GM12878 (cell line): Measurements from ENCODE around the gene RAD54L2. TPM values are rescaled to one million over a fixed set of nuclear protein-coding genes. Genes with fewer than 3 reads are reported as not detected.

Experiments used
- EP300 ChIP-seq, 2 experiments: fragments of 150-350 bp in 1 of 2; IDR thresholded peaks; 2 replicates each; pipeline ENCODE4 v1.6.1; 2011 to 2012; ENCODE audit warnings: low read depth in 2 of 2, low read length in 2 of 2, borderline replicate concordance in 1 of 2, improper control_type of control experiment in 1 of 2, inconsistent platforms in 1 of 2; ENCODE audit not compliant: control insufficient read depth in 1 of 2
- ETV6 ChIP-seq, 2 experiments: fragments of 450-650 bp in 1 of 2; IDR thresholded peaks in 1 of 2; conservative IDR thresholded peaks in 1 of 2; 2 replicates each; pipeline ENCODE4 v1.6.1; 2014; ENCODE audit warnings: antibody characterized with exemption in 1 of 2, borderline replicate concordance in 1 of 2, low read depth in 1 of 2, mild to moderate bottlenecking in 1 of 2, moderate library complexity in 1 of 2
- EZH2 ChIP-seq: IDR thresholded peaks from 2 replicates; pipeline ENCODE4 v1.6.1; 2012; ENCODE audit warnings: low read depth, mild to moderate bottlenecking, control low read depth, inconsistent platforms, low read length, borderline replicate concordance; ENCODE audit not compliant: control insufficient read depth
- FOS ChIP-seq: IDR thresholded peaks from 3 replicates; pipeline ENCODE4 v1.6.1; 2011; ENCODE audit warnings: borderline replicate concordance; ENCODE audit not compliant: insufficient read length; ENCODE audit errors: extremely low read depth
- FOXM1 ChIP-seq: IDR thresholded peaks from 2 replicates; pipeline ENCODE4 v1.6.1; 2012; ENCODE audit warnings: low read depth, mild to moderate bottlenecking, inconsistent platforms, low read length, moderate library complexity
- HCFC1 ChIP-seq: fragments of 150-350 bp; IDR thresholded peaks from 2 replicates; pipeline ENCODE4 v1.6.1; 2014; ENCODE audit warnings: low read length
- KAT2A ChIP-seq: conservative IDR thresholded peaks from 2 replicates; pipeline ENCODE4 v1.6.1; 2011; ENCODE audit warnings: low read depth, low read length; ENCODE audit not compliant: control insufficient read depth
- MAX ChIP-seq: IDR thresholded peaks from 2 replicates; pipeline ENCODE4 v1.6.1; 2012; ENCODE audit warnings: low read depth, low read length, improper control_type of control experiment
- MEF2B ChIP-seq: fragments of 450-650 bp; IDR thresholded peaks from 2 replicates; pipeline ENCODE4 v1.6.1; 2018; ENCODE audit warnings: mild to moderate bottlenecking, moderate library complexity; ENCODE audit not compliant: partially characterized antibody, poor library complexity, severe bottlenecking
- MLLT1 ChIP-seq: fragments of 450-650 bp; IDR thresholded peaks from 2 replicates; pipeline ENCODE4 v1.6.1; 2016; ENCODE audit warnings: mild to moderate bottlenecking
- MXI1 ChIP-seq: fragments of 150-350 bp; IDR thresholded peaks from 2 replicates; pipeline ENCODE4 v1.6.1; 2011; ENCODE audit warnings: low read depth, mild to moderate bottlenecking, inconsistent platforms, low read length, improper control_type of control experiment
- NBN ChIP-seq: fragments of 450-650 bp; IDR thresholded peaks from 2 replicates; pipeline ENCODE4 v1.6.1; 2016
- NFIC ChIP-seq: IDR thresholded peaks from 2 replicates; pipeline ENCODE4 v1.6.1; 2012; ENCODE audit warnings: low read depth, mild to moderate bottlenecking, inconsistent platforms, low read length, moderate library complexity
- RB1 ChIP-seq: fragments of 450-650 bp; formaldehyde crosslinking; IDR thresholded peaks from 2 replicates; pipeline ENCODE4 v1.6.1; 2017; ENCODE audit warnings: mild to moderate bottlenecking, borderline replicate concordance
- RUNX3 ChIP-seq: IDR thresholded peaks from 2 replicates; pipeline ENCODE4 v1.6.1; 2012; ENCODE audit warnings: low read length, inconsistent platforms
- SIX5 ChIP-seq: IDR thresholded peaks from 2 replicates; pipeline ENCODE4 v1.6.1; 2011; ENCODE audit warnings: mild to moderate bottlenecking, low read depth, low read length, moderate library complexity; ENCODE audit not compliant: severe bottlenecking
- SMAD1 ChIP-seq: fragments of 450-650 bp; IDR thresholded peaks from 2 replicates; pipeline ENCODE4 v1.6.1; 2018; ENCODE audit warnings: mild to moderate bottlenecking, low read depth; ENCODE audit not compliant: partially characterized antibody
- SMAD5 ChIP-seq: IDR thresholded peaks from 2 replicates; pipeline ENCODE4 v1.6.1; 2016; ENCODE audit warnings: antibody characterized with exemption, low read depth
- SMC3 ChIP-seq: IDR thresholded peaks from 2 replicates; pipeline ENCODE4 v1.6.1; 2011; ENCODE audit warnings: low read length, improper control_type of control experiment, borderline replicate concordance
- SREBF1 ChIP-seq: IDR thresholded peaks from 2 replicates; pipeline ENCODE4 v1.6.1; 2012; ENCODE audit warnings: mild to moderate bottlenecking, low read length
- STAT1 ChIP-seq: fragments of 450-650 bp; conservative IDR thresholded peaks from 2 replicates; pipeline ENCODE4 v1.6.1; 2014; ENCODE audit warnings: antibody characterized with exemption, mild to moderate bottlenecking
- USF1 ChIP-seq: IDR thresholded peaks from 2 replicates; pipeline ENCODE4 v1.6.1; 2011; ENCODE audit warnings: borderline replicate concordance, low read depth, mild to moderate bottlenecking, moderate library complexity, mixed read lengths, low read length; ENCODE audit not compliant: insufficient read depth; ENCODE audit errors: extremely low read length
- ZBTB33 ChIP-seq: fragments of 450-650 bp; IDR thresholded peaks from 2 replicates; pipeline ENCODE4 v1.6.1; 2017; ENCODE audit warnings: mild to moderate bottlenecking
- ZNF384 ChIP-seq: IDR thresholded peaks from 2 replicates; pipeline ENCODE4 v1.6.1; 2012; ENCODE audit warnings: low read depth, mild to moderate bottlenecking, low read length, improper control_type of control experiment, borderline replicate concordance
- ZNF622 ChIP-seq: fragments of 450-650 bp; IDR thresholded peaks from 2 replicates; pipeline ENCODE4 v1.6.1; 2017; ENCODE audit warnings: mild to moderate bottlenecking, inconsistent platforms
- polyA plus RNA-seq, 11 experiments: library from polyadenylated mRNA; depleted of rRNA in 4 of 11; unstranded in 6 of 11; stranded (reverse) in 5 of 11; fragments of >200 nt; fragmentation: Nextera tagmentation in 4 of 11; fragmentation: Illumina TruSeq in 1 of 11; extraction: Ambion mirVana in 4 of 11; extraction: Trizol in 1 of 11; gene quantifications; 1 replicate in 1 of 11; 2 replicates in 10 of 11; pipeline versions ENCODE4 v1.2.1 to v1.2.3, GENCODE V29; 2011 to 2016; ENCODE audit warnings: inconsistent platforms in 2 of 11, missing spikeins in 2 of 11, low read depth in 1 of 11
- total RNA-seq, 4 experiments: library from RNA; depleted of rRNA in 3 of 4; stranded (reverse); fragments of >200 nt in 3 of 4; fragmentation: Illumina TruSeq in 1 of 4; extraction: Trizol in 1 of 4; gene quantifications; 2 replicates each; pipeline versions ENCODE4 v1.2.1 to v1.2.3, GENCODE V29; 2013 to 2021

Gene RAD54L2
- total and polyA plus RNA-seq, 10 of the 15 experiments (the other 5 are each of a cell fraction or from before 2014, with no cell fraction given), result 2.2 to 23.8 (median 11.1) TPM

GRCh38 chr3:51538459-51539290, at the start of gene RAD54L2 (continued):
- TF ChIP-seq USF1 (peak; percentile 67), KAT2A (no peak), FOXM1 (no peak; the same call in 1 of the 2 replicates), ZNF622 (no peak), SMAD5 (peak; percentile 23; the same call in 1 of the 2 replicates), RUNX3 (peak; percentile 91), ZBTB33 (no peak), STAT1 (0 out of 2 replicates have a peak, but pooled peaks have one; percentile 75), MAX (peak; percentile 84), NBN (peak; percentile 74), NFIC (no peak), ETV6 (conservative IDR thresholded peaks at IDR 0.05 in 1 of 2, IDR thresholded peaks at IDR 0.05 in 1 of 2; ENCODE audit: borderline replicate concordance in 1 of 2, low read depth in 1 of 2) (no peak), MLLT1 (no peak; the same call in 1 of the 2 replicates), SREBF1 (peak; percentile 17; the same call in 1 of the 2 replicates), SIX5 (peak; percentile 71), FOS (no peak), EZH2 (no peak), SMC3 (no peak), ZNF384 (no peak), RB1 (peak; percentile 95; the same call in 1 of the 2 replicates), MXI1 (peak; percentile 77), EP300 (IDR thresholded peaks at IDR 0.05; ENCODE audit: borderline replicate concordance in 1 of 2, control insufficient read depth in 1 of 2, low read depth in 2 of 2, low read length in 2 of 2) (no peak), MEF2B (no peak), SMAD1 (no peak), HCFC1 (peak; percentile 87)
